Spleen (tissue), 11 donors: Measurements from ENCODE around the gene MSH5. TPM values are rescaled to one million over a fixed set of nuclear protein-coding genes. Genes with fewer than 3 reads are reported as not detected.
"Not testable (repeated sequence)": the region's sequence is repeated elsewhere in the genome, so short reads cannot be mapped to it uniquely, and the experiment has no call there.

Source experiments
- DNase-seq: peaks from one replicate; pipeline ENCODE4 v3.0.0-alpha.2; 2020
- H3K27ac ChIP-seq, 8 donors: fragments of 200-600 bp; sonication (generic) in 7 of 8; 1 replicate in 4 of 8; 2 replicates in 4 of 8; pipeline versions ENCODE4 v1.5.0 to v1.8.0; 2016 to 2021; ENCODE audit warnings: inconsistent platforms in 4 of 8, mild to moderate bottlenecking in 4 of 8, moderate library complexity in 1 of 8
- H3K27me3 ChIP-seq, 7 donors: fragments of 200-600 bp; sonication (generic) in 6 of 7; replicated peaks in 1 of 7; 1 replicate in 4 of 7; 2 replicates in 3 of 7; pipeline versions ENCODE4 v1.5.0 to v1.8.0; 2016 to 2021; ENCODE audit warnings: inconsistent platforms in 3 of 7, mild to moderate bottlenecking in 1 of 7
- H3K36me3 ChIP-seq, 6 donors: fragments of 200-600 bp; sonication (generic) in 5 of 6; 1 replicate in 4 of 6; 2 replicates in 2 of 6; pipeline versions ENCODE4 v1.5.0 to v1.8.0; 2016 to 2021; ENCODE audit warnings: inconsistent platforms in 2 of 6
- H3K4me1 ChIP-seq, 6 donors: fragments of 200-600 bp; sonication (generic) in 5 of 6; 1 replicate in 3 of 6; 2 replicates in 3 of 6; pipeline versions ENCODE4 v1.5.0 to v1.8.0; 2016 to 2021; ENCODE audit warnings: inconsistent platforms in 3 of 6
- H3K4me3 ChIP-seq, 8 donors: fragments of 200-600 bp; sonication (generic) in 7 of 8; 1 replicate in 4 of 8; 2 replicates in 4 of 8; pipeline versions ENCODE4 v1.5.0 to v1.8.0; 2016 to 2021; ENCODE audit warnings: inconsistent platforms in 4 of 8, mild to moderate bottlenecking in 4 of 8, moderate library complexity in 2 of 8
- H3K9me3 ChIP-seq, 8 donors: fragments of 200-600 bp; sonication (generic) in 7 of 8; 1 replicate in 4 of 8; 2 replicates in 4 of 8; pipeline versions ENCODE4 v1.5.0 to v1.8.0; 2016 to 2021; ENCODE audit warnings: inconsistent platforms in 4 of 8
- POLR2A ChIP-seq, 3 donors: fragments of 450-650 bp; IDR thresholded peaks; one replicate each; pipeline ENCODE4 v1.5.1; 2017; ENCODE audit warnings: antibody characterized with exemption in 3 of 3, mild to moderate bottlenecking in 1 of 3
- POLR2AphosphoS5 ChIP-seq, 3 donors: sonication (generic); formaldehyde crosslinking; IDR thresholded peaks; one replicate each; pipeline ENCODE4 v1.5.1; 2017; ENCODE audit warnings: antibody characterized with exemption in 3 of 3
- WGBS, 5 donors: extraction: QIAGEN DNeasy Blood & Tissue Kit in 3 of 5; methylation state at CpG; one replicate each; pipeline versions ENCODE4 v1.1.5 to v1.1.7; 2013 to 2018; 5-methylcytosine and 5-hydroxymethylcytosine counted together
- intact Hi-C: fragments of 100-400 bp; cut with DNase I; formaldehyde crosslinking; loops from one replicate; pipeline ENCODE4 v1.15.0; 2023; ENCODE audit warnings: low total_unique reads
- polyA plus RNA-seq, 3 donors: library from polyadenylated mRNA; stranded (reverse); fragments of 200-250 nt; gene quantifications; one replicate each; pipeline ENCODE4 v1.2.1, GENCODE V29; 2013
- total RNA-seq, 7 donors: library from RNA; depleted of rRNA in 3 of 7; stranded (reverse); fragments of >200 nt in 3 of 7; fragmentation: NEBNext Ultra II Directional in 4 of 7; extraction: Animal tissue kit (Norgen Biotek cat#: 25700) in 4 of 7; gene quantifications; one replicate each; pipeline versions ENCODE4 v1.1.0 to v1.2.1, GENCODE V29; 2016 to 2021
- TF ChIP-seq, protein P1 (sequence below), 11 experiments: fragments of 200-600 bp in 7 of 11; fragments of 450-650 bp in 4 of 11; sonication (generic) in 4 of 11; IDR thresholded peaks in 8 of 11; conservative IDR thresholded peaks in 3 of 11; 1 replicate in 7 of 11; 2 replicates in 4 of 11; pipeline versions ENCODE4 v1.4.0 to v1.8.0; 2016 to 2021; ENCODE audit warnings: antibody characterized with exemption in 11 of 11, inconsistent platforms in 4 of 11, mild to moderate bottlenecking in 1 of 11
- donor health status: healthy with polysubstance abuse.
- donor health status: DM: no; HTN: no; CAD: no; lungs with moderate emphysema.
- donor health status: DM: no; HTN: no; CAD: no.
- donor health status: Bipolar disorder and iron deficiency.
- donor health status: healthy.
- donor health status: DM: no; HTN: no; CAD: no.
- donor health status: DM: yes; HTN: yes; CAD: no.

MSH5 gene
- total and polyA plus RNA-seq, 10 donors = 11.2 to 35.2 (median 26.8) TPM

DNA sequence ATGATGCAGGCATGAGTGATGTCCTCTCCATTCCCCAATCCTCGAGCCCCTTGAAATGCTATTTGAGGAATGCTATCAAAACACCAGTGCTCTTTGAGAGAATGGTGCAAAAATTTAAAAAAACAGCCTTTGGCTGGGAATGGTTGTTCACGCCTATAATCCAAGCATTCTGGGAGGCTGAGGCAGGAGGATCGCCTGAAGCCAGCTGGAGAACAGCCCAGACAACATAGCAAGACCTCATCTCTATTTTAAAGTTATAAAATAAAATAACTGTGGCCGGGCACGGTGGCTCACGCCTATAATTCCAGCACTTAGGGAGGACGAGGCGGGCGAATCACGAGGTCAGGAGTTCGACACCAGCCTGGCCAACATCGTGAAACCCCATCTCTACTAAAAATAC is 60.0 kb downstream of the MSH5 start:
- peak; percentile 43 for DNase-seq
- Histone ChIP-seq H3K4me1 (peaks cover 10 to 60% (median 33%) of the 10 kb centered on the region in 6 donors), H3K27me3 (no peaks in the 10 kb centered on the region), H3K27ac (no peak overlapping the region), H3K4me3 (no peak overlapping the region), H3K9me3 (no peaks in the 10 kb centered on the region), H3K36me3 (peaks cover 0 to 36% (median 14%) of the 10 kb centered on the region in 6 donors)
- 91 to 96% (median 94%) methylated on average over 12 of the region's 12 CpGs for WGBS, 5 donors
- intact Hi-C loops = loop anchor here (10.0 kb wide), 1 partner anchor 65 kb away; the partner anchor contains the start of gene CLIC1
- no peak for TF ChIP-seq POLR2AphosphoS5 (IDR thresholded peaks at IDR 0.05)
- no peak for TF ChIP-seq POLR2A (IDR thresholded peaks at IDR 0.05)
- TF ChIP-seq, protein P1, sequence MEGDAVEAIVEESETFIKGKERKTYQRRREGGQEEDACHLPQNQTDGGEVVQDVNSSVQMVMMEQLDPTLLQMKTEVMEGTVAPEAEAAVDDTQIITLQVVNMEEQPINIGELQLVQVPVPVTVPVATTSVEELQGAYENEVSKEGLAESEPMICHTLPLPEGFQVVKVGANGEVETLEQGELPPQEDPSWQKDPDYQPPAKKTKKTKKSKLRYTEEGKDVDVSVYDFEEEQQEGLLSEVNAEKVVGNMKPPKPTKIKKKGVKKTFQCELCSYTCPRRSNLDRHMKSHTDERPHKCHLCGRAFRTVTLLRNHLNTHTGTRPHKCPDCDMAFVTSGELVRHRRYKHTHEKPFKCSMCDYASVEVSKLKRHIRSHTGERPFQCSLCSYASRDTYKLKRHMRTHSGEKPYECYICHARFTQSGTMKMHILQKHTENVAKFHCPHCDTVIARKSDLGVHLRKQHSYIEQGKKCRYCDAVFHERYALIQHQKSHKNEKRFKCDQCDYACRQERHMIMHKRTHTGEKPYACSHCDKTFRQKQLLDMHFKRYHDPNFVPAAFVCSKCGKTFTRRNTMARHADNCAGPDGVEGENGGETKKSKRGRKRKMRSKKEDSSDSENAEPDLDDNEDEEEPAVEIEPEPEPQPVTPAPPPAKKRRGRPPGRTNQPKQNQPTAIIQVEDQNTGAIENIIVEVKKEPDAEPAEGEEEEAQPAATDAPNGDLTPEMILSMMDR (IDR thresholded peaks at IDR 0.05 in 8 of 11, conservative IDR thresholded peaks at IDR 0.05 in 3 of 11) = no peak

DNA sequence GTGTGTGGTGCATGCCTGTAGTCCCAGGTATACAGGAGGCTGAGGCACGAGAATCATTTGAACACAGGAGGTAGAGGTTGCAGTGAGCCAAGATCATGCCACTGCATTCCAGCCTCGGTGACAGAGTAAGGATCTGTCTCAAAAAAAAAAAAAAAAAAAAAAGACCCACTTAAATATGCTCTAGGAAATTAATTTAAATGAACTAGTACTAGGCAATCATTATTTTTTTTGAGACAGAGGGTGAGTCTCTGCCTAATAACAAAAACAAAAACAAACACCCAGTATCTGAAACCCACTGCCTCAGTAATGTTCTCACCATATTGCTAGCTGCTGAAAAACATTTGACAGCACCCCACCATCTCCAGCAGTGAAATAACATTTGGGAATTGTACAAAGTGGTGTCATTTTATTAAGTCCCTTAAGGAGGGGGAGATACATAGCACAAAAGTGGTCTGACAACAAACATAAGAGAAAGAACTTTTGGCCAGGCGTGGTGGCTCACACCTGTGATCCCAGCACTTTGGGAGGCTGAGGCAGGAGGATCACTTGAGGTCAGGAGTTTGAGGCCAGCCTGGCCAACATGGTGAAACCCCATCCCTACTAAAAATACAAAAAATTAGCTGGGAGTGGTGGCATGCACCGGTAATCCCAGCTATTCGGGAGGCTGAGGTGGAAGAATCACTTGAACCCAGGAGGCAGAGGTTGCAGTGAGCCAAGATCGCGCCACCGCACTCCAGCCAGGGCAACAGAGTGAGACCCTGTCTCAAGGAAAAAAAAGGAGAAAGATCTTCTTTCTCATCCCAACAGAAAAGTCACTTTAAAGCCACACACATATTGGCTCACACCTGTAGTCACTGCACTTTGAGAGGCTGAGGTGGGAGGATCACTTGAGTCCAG is 61.5 kb downstream of the MSH5 start:
- Histone ChIP-seq H3K4me1 (peaks cover 17 to 65% (median 39%) of the 10 kb centered on the region in 6 donors), H3K36me3 (peaks cover 0 to 36% (median 14%) of the 10 kb centered on the region in 6 donors)
- H3K4me3 ChIP-seq, H3K27ac ChIP-seq, intact Hi-C loops, H3K27me3 ChIP-seq, H3K9me3 ChIP-seq: not testable (repeated sequence)
- WGBS, 5 donors = 93 to 99% (median 95%) methylated on average over 8 of the region's 8 CpGs
- DNase-seq = peak; percentile 25

DNA sequence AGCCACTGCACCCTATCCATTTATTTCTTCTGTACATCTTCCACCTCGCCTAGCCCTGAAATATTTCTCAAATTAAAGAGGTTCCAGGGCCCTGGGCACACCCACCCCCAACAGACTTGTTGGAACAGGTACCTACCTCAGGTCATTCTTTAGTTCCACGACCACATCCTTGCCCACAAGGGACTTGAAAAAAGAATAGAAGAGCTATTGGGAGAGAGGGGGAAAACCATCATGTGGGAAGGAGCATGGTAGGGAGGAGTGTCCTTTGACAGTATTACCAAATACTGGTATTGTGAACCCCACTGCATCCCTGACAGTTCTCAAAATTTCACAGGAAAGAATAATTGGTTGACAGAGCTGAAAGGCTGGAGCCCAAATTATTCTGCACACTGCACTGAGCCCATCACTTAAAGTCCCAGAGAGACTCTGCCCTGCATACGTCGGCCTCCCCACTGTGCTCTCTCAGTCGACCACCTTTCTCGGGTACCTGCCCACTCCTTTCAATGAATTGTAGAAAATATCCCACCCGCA is 66.2 kb downstream of the MSH5 start:
- intact Hi-C loops = no loop called here
- WGBS, 5 donors = 13 to 16% (median 15%) methylated on average over 7 of the region's 7 CpGs
- Histone ChIP-seq H3K27ac (peak overlapping the region; percentile 83 to 98 (median 96)), H3K36me3 (peaks cover 0 to 47% (median 15%) of the 10 kb centered on the region in 6 donors), H3K4me3 (peak overlapping the region; percentile 45 to 78 (median 52)), H3K9me3 (no peaks in the 10 kb centered on the region), H3K27me3 (no peaks in the 10 kb centered on the region), H3K4me1 (peaks cover 11 to 51% (median 30%) of the 10 kb centered on the region in 6 donors)
- DNase-seq = peak; percentile 74
- TF ChIP-seq POLR2A (IDR thresholded peaks at IDR 0.05) (no peak), POLR2AphosphoS5 (IDR thresholded peaks at IDR 0.05) (no peak)
- TF ChIP-seq, protein P1 (IDR thresholded peaks at IDR 0.05 in 8 of 11, conservative IDR thresholded peaks at IDR 0.05 in 3 of 11) = no peak

DNA sequence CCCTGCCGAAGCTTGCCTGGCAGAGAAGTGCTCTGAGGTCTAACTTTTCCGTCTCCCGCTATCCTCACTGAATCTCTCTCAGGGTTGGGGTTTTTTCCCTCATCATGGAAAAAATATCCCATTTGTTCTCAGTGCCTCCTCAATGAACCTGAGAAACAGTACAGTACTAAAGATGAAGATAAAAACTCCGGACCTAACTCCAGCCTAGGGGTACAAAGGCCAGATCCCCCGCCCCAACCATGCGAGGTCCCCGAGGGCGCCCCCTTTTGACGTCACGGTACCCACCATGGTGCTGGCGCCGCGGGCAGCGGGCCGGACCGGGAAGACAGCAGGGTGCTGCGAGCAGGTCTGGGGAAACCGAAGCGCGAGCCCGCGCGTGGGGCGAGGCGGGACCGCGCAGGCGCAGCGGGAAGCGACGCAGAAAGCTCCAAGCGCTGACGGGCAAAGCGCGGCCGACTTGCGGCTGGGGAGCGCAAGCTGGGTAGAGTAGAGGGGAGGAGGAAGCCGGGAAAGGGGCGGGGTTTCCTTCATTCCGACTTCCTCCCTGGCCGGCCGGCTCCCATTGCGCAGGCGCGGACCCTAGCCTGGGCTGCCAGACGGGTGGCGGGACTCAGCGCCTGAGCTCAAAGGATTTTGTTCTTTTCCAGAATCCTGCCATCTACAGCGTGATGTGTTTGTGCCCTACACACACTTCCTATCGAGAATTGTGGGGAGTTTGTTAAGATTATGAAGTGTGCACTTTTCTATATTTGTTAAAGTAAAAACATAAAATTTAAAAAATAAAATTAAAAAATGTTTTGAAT is 66.9 kb downstream of the MSH5 start, which contains the start of gene LSM2:
TSS of gene LSM2 (minus strand) at position 497 of the 803 bp plus-strand sequence. CDS start at position 288, 209 bp downstream.
- peaks cover 0 to 46% (median 14%) of the 10 kb centered on the region in 6 donors for H3K36me3 ChIP-seq
- 0 to 1% (median 1%) methylated on average over 48 to 51 of the region's 51 CpGs for WGBS, 5 donors
- TF ChIP-seq POLR2A (IDR thresholded peaks at IDR 0.05) = peak; percentile 10 to 69 (median 51)
- TF ChIP-seq POLR2AphosphoS5 (IDR thresholded peaks at IDR 0.05) = peak; percentile 97 to 98 (median 98)
- TF ChIP-seq, protein P1 (IDR thresholded peaks at IDR 0.05 in 8 of 11, conservative IDR thresholded peaks at IDR 0.05 in 3 of 11) = peak in 8 of 11 experiments; percentile 12 to 59 (median 39)
- no peaks in the 10 kb centered on the region for H3K27me3 ChIP-seq
- intact Hi-C loops = no loop called here
- peak within 1 kb of the TSS; percentile 83 to 98 (median 96) for H3K27ac ChIP-seq
- H3K4me1 ChIP-seq = peaks cover 11 to 51% (median 30%) of the 10 kb centered on the region in 6 donors
- H3K9me3 ChIP-seq = no peaks in the 10 kb centered on the region
- DNase-seq = peak; percentile 99
- peak within 1 kb of the TSS; percentile 45 to 78 (median 52) for H3K4me3 ChIP-seq

DNA sequence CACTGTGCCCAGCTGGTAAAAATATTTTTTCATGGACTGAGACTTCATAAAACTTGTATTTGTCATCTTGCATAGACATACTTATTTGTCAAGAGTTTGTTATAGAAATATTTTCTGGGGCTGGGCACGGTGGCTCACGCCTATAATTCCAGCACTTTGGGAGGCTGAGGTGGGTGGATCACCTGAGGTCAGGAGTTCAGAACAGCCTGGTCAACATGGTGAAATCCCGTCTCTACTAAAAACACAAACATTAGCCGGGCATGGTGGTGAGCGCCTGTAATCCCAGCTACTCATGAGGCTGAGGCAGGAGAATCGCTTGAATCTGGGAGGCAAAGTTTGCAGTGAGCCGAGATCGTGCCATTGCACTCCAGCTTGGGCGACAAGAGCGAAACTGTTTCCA is 68.8 kb downstream of the MSH5 start:
- intact Hi-C loops, H3K27ac ChIP-seq, H3K9me3 ChIP-seq, H3K4me3 ChIP-seq, H3K27me3 ChIP-seq: not testable (repeated sequence)
- WGBS, 5 donors = 95 to 98% (median 97%) methylated on average over 10 of the region's 10 CpGs
- peaks cover 16 to 59% (median 41%) of the 10 kb centered on the region in 6 donors for H3K4me1 ChIP-seq
- H3K36me3 ChIP-seq = peaks cover 0 to 26% (median 2%) of the 10 kb centered on the region in 6 donors
- DNase-seq = peak; percentile 21
